Bronchial epithelial cell (primary cell): ENCODE data around the gene KCND1. TPM values are rescaled to one million over a fixed set of nuclear protein-coding genes. Genes with fewer than 3 reads are reported as not detected.
A peak's percentile ranks its signal among the peaks of the same experiment; 100 is the strongest.

Experiments
- DNase-seq: peaks from one replicate; pipeline ENCODE4 v3.0.0-alpha.2; 2010; ENCODE audit warnings: low read depth
- FAIRE-seq: peaks from 2 replicates; lab custom pipeline; 2011; peaks lifted over from hg19 to GRCh38; lab: Jason Lieb, UNC
- H3K27me3 ChIP-seq: 2 replicates; pipeline ENCODE4 v1.5.1; 2011; ENCODE audit warnings: low read length; ENCODE audit not compliant: control insufficient read depth, insufficient read depth
- H3K36me3 ChIP-seq: 2 replicates; pipeline ENCODE4 v1.5.1; 2011; ENCODE audit warnings: low read length; ENCODE audit not compliant: control insufficient read depth, insufficient read depth
- H3K4me3 ChIP-seq: 2 replicates; pipeline ENCODE4 v1.5.1; 2011; ENCODE audit warnings: mild to moderate bottlenecking, low read depth, low read length, control low read depth
- CTCF ChIP-seq: IDR thresholded peaks from 2 replicates; pipeline ENCODE4 v1.5.1; 2011; ENCODE audit warnings: mild to moderate bottlenecking, moderate library complexity, low read length, control low read depth, inconsistent platforms; ENCODE audit not compliant: insufficient read depth, severe bottlenecking
- total RNA-seq: library from RNA; depleted of rRNA; stranded (reverse); fragments of >200 nt; gene quantifications from 2 replicates; pipeline ENCODE4 v1.2.1, GENCODE V29; 2014

The KCND1 gene
- total RNA-seq, 1 donor from 2014 or later: 0.26 TPM

GRCh38 chrX:48956728-48957414 lies 14.8 kb downstream of the KCND1 start:
- Histone ChIP-seq H3K27me3 (no peaks in the 10 kb centered on the region), H3K4me3 (peak overlapping the region; percentile 54), H3K36me3 (no peaks in the 10 kb centered on the region)
- no peak for TF ChIP-seq CTCF
- DNase-seq (no peak), FAIRE-seq (no peak)

GRCh38 chrX:48948589-48948988 lies 23.1 kb downstream of the KCND1 start:
- no peak overlapping the region for H3K4me3 ChIP-seq
- no peak for TF ChIP-seq CTCF
- no peak for FAIRE-seq

GRCh38 chrX:48945517-48946348 lies 25.9 kb downstream of the KCND1 start:
- DNase-seq (peak; percentile 8), FAIRE-seq (no peak)
- H3K4me3 ChIP-seq: no peak overlapping the region
- peaks cover 2% of the 10 kb centered on the region for H3K36me3 ChIP-seq
- peak; percentile 61 for TF ChIP-seq CTCF
- no peaks in the 10 kb centered on the region for H3K27me3 ChIP-seq

More at GRCh38 chrX:48948589-48948988, 23.1 kb downstream of the KCND1 start:
- no peak for DNase-seq
- Histone ChIP-seq H3K36me3 (peaks cover 2% of the 10 kb centered on the region), H3K27me3 (no peaks in the 10 kb centered on the region)

GRCh38 chrX:48942895-48943294 lies 28.7 kb downstream of the KCND1 start:
- DNase-seq (no peak), FAIRE-seq (no peak)
- Histone ChIP-seq H3K4me3 (no peak overlapping the region), H3K27me3 (no peaks in the 10 kb centered on the region), H3K36me3 (peaks cover 2% of the 10 kb centered on the region)
- TF ChIP-seq CTCF: no peak

GRCh38 chrX:48940404-48940955 lies 31.2 kb downstream of the KCND1 start:
- no peaks in the 10 kb centered on the region for H3K27me3 ChIP-seq
- FAIRE-seq: no peak
- TF ChIP-seq CTCF: no peak
- peaks cover 2% of the 10 kb centered on the region for H3K36me3 ChIP-seq
- no peak overlapping the region for H3K4me3 ChIP-seq
- DNase-seq: no peak
